ENCODE results near the gene GPBAR1. TPM values are rescaled to one million over a fixed set of nuclear protein-coding genes. Genes with fewer than 3 reads are reported as not detected.

GPBAR1 gene, protein sequence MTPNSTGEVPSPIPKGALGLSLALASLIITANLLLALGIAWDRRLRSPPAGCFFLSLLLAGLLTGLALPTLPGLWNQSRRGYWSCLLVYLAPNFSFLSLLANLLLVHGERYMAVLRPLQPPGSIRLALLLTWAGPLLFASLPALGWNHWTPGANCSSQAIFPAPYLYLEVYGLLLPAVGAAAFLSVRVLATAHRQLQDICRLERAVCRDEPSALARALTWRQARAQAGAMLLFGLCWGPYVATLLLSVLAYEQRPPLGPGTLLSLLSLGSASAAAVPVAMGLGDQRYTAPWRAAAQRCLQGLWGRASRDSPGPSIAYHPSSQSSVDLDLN
- 8.1 TPM for total RNA-seq

- H3K4me3 ChIP-seq, result no peak within 1 kb of the TSS
- H3K4me1 ChIP-seq, result peaks cover 29% of the 10 kb centered on the region
- intact Hi-C loops (cut with DNase I), result no loop called here
Observed at GRCh38 chr2:218260742-218261422, at the start of gene GPBAR1. Gene GPBAR1, plus strand, starts transcription at chr2:218261015. Its CDS starts 1,710 bp downstream, at chr2:218262725.

DNA sequence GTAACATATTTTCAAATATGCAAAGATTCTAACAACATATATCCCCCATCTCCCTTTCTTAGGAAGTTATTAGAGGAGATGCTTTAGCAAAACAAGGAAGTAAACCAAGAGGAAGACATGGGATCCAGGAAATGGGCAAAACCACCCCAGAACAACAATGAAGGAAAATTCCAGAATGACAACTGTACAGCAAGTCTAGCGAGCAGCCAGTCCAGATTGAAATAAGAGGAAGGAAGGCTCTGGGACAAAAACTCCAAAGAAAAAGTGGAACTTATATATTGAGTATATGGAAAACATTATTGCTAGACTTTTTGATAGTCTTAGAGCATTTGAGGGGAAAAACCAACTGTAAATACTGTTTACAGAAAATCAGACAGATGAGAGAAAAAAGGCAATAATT is 46.7 kb upstream of the GPBAR1 start:
- H3K4me3 ChIP-seq, result no peak overlapping the region
- DNase-seq (ENCODE audit: extremely low spot score in 2 of 2), result no peak
- no peaks in the 10 kb centered on the region for H3K27me3 ChIP-seq
- H3K4me1 ChIP-seq, result peaks cover 22% of the 10 kb centered on the region
- no peaks in the 10 kb centered on the region for H3K9me3 ChIP-seq
- intact Hi-C loops (cut with DNase I), result no loop called here
- no peaks in the 10 kb centered on the region for H3K36me3 ChIP-seq
- no peak for TF ChIP-seq POLR2A (IDR thresholded peaks at IDR 0.05)
- TF ChIP-seq POLR2AphosphoS5 (IDR thresholded peaks at IDR 0.05; ENCODE audit: insufficient read depth in 1 of 2, low read depth in 1 of 2), result no peak
- TF ChIP-seq, protein P1, sequence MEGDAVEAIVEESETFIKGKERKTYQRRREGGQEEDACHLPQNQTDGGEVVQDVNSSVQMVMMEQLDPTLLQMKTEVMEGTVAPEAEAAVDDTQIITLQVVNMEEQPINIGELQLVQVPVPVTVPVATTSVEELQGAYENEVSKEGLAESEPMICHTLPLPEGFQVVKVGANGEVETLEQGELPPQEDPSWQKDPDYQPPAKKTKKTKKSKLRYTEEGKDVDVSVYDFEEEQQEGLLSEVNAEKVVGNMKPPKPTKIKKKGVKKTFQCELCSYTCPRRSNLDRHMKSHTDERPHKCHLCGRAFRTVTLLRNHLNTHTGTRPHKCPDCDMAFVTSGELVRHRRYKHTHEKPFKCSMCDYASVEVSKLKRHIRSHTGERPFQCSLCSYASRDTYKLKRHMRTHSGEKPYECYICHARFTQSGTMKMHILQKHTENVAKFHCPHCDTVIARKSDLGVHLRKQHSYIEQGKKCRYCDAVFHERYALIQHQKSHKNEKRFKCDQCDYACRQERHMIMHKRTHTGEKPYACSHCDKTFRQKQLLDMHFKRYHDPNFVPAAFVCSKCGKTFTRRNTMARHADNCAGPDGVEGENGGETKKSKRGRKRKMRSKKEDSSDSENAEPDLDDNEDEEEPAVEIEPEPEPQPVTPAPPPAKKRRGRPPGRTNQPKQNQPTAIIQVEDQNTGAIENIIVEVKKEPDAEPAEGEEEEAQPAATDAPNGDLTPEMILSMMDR (IDR thresholded peaks at IDR 0.05), result no peak
- H3K27ac ChIP-seq, result no peak overlapping the region

More at GRCh38 chr2:218260742-218261422, at the start of gene GPBAR1:
- Histone ChIP-seq H3K27me3 (no peaks in the 10 kb centered on the region), H3K27ac (peak within 1 kb of the TSS; percentile 80), H3K9me3 (no peaks in the 10 kb centered on the region), H3K36me3 (peaks cover 0 to 41% of the 10 kb centered on the region in 2 donors)
- TF ChIP-seq, protein P1 (IDR thresholded peaks at IDR 0.05), result no peak
- TF ChIP-seq POLR2A (IDR thresholded peaks at IDR 0.05), result no peak
- DNase-seq (ENCODE audit: extremely low spot score in 2 of 2), result peak in 1 of 2 donors; percentile 85

GRCh38 chr2:218216336-218216673 is 44.5 kb upstream of the GPBAR1 start:
- Histone ChIP-seq H3K36me3 (no peaks in the 10 kb centered on the region), H3K27ac (peak overlapping the region; percentile 92), H3K9me3 (no peaks in the 10 kb centered on the region), H3K4me3 (peak overlapping the region; percentile 95 to 97), H3K4me1 (peaks cover 44% of the 10 kb centered on the region), H3K27me3 (no peaks in the 10 kb centered on the region)
- intact Hi-C loops (cut with DNase I), result loop anchor here (5.0 kb wide), 1 partner anchor 56 kb away; the partner anchor contains the start of genes AAMP and PNKD
- no peak for DNase-seq (ENCODE audit: extremely low spot score in 2 of 2)
- TF ChIP-seq, protein P1 (IDR thresholded peaks at IDR 0.05), result no peak
- no peak for TF ChIP-seq POLR2AphosphoS5 (IDR thresholded peaks at IDR 0.05; ENCODE audit: insufficient read depth in 1 of 2, low read depth in 1 of 2)
- TF ChIP-seq POLR2A (IDR thresholded peaks at IDR 0.05), result no peak

GRCh38 chr2:218216674-218217359 is 44.0 kb upstream of the GPBAR1 start, which contains the start of gene ARPC2:
Gene ARPC2, plus strand, starts transcription at chr2:218217189. Its CDS starts 282 bp downstream, at chr2:218217471.
- Histone ChIP-seq H3K4me3 (peak within 1 kb of the TSS; percentile 95 to 97), H3K27ac (peak within 1 kb of the TSS; percentile 92), H3K36me3 (no peaks in the 10 kb centered on the region), H3K27me3 (no peaks in the 10 kb centered on the region), H3K9me3 (no peaks in the 10 kb centered on the region), H3K4me1 (peaks cover 49% of the 10 kb centered on the region)
- TF ChIP-seq POLR2A (IDR thresholded peaks at IDR 0.05) (peak in 1 of 2 donors; percentile 78), POLR2AphosphoS5 (IDR thresholded peaks at IDR 0.05; ENCODE audit: insufficient read depth in 1 of 2, low read depth in 1 of 2) (peak; percentile 95 to 96)
- TF ChIP-seq, protein P1 (IDR thresholded peaks at IDR 0.05), result peak in 1 of 3 experiments; percentile 51
- DNase-seq (ENCODE audit: extremely low spot score in 2 of 2), result peak in 1 of 2 donors; percentile 94
- intact Hi-C loops (cut with DNase I), result loop anchor here (5.0 kb wide), 1 partner anchor 55 kb away; the partner anchor contains the start of genes AAMP and PNKD
